Activated CD8-positive, alpha-beta memory T cell treated with anti-CD3 and anti-CD28 coated beads for 1 hour (primary cell): Measurements from ENCODE around the gene FHIP2A.
"Not testable (repeated sequence)": the region's sequence is repeated elsewhere in the genome, so short reads cannot be mapped to it uniquely, and the experiment has no call there.

Experiments
- DNase-seq, 2 donors: peaks; one replicate each; pipeline ENCODE4 v3.0.0-alpha.2; 2020; ENCODE audit warnings: low read depth in 1 of 2; ENCODE audit errors: extremely low read depth in 1 of 2

Gene FHIP2A

DNA sequence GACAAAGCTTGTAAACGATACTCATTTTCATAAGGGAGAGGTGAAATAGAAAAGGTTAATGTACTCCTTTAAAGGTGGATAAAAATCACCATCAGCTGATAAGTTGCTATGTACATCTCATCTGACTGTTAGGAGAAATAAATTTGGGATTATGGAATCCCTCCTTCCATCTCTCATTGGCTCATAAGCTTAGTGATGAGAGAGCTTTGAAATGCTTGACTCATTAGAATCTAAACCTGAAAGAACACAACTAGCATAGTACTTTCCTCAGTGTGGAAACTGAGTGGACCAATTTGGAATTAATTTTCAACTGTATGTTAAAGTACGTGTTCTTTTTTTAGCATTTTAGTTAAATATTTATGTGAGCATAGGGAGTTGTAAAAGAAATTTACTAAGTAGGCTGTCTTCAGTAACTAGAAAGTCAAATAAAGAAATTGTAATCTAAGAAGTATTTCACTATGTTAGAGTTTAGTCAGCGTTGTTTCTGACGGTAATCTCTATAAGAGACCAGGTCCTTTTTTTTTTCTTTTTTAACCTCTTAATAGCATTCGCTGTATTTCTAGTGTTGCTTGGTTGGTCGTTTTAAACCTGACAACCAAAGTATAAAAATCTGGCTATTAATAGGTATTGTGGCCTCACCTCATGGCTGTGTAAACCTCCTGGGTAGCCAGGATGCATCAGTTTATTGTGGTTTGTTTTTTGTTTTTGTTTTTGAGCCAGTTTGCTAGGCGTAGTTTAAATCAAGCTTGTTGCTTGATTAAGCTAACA lies 34.4 kb downstream of the FHIP2A start:
- no peak for DNase-seq

DNA sequence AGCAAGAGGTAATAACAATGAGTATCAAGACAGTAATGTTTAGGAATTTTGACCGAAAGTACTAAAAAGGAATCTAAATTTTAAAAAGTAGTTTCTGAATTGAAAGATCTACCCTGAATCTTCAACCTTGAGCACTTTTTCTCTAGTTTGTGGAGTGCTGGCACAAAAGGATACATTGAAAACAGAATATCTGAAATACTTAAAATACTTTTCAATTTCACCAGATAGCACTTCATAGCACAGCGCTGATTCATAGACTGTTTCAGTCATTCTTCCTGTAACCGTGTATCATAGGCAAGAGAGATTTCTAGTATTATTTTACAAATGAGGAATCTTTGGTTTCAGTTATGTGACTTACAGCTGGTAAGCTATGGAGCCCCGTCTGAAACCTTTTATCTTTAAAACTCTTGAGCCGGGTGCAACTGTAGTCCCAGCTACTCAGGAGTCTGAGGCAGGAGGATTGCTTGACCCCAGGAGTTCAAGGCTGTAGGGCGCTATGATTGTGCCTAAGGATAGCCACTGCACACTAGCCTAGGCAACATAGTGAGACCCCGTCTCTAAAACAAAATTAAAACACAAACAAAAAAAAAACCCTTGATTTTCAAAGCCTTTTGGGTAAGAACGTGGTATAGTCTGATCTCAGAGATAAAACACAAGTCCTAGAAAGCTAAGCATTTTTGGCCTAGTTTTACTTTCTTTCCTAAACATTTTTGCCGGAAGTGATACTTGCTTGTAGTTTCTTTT lies 35.1 kb downstream of the FHIP2A start:
- no peak for DNase-seq

DNA sequence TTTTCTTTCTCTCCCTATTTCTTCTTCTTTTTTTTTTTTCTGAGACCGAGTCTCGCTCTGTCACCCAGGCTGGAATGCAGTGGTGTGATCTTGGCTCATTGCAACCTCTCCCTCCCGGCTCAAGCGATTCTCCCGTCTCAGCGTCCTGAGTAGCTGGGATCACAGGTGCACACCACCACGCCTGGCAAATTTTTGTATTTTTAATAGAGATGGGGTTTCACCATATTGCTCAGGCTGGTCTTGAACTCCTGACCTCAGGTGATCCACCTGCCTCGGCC lies 35.6 kb downstream of the FHIP2A start:
- DNase-seq = not testable (repeated sequence)

DNA sequence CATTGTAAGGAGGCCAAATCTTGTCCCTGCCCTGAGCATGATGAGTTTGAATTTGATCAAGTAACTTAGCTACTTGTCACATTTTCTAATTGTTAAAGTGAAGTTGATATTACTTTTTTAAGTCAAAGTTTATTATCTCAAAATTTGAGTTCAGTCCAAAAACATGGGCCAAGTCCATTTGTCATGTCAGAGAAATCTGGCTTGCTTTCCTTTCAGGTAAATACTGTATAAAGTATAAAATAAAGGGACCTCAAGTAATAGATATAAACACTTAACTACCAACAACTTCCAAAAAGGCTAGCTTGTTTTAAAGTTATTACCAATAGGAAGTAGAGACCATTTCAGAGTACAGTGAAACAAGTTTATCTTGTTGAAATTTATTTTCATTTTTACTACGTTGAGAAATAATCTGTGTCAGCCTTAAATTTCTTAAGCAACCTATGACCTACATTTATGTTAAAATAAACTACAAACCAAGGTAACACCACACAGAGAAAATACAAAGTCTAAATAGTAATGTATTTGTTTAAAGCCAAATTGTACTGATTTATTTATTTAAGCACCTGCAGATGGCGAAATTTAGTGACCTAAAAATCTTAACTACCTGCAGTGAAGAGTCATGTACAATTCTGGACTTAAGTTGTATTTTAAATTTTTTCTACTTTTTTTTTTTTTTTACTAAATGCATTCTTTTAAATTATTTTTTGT lies 36.5 kb downstream of the FHIP2A start:
- DNase-seq = no peak

DNA sequence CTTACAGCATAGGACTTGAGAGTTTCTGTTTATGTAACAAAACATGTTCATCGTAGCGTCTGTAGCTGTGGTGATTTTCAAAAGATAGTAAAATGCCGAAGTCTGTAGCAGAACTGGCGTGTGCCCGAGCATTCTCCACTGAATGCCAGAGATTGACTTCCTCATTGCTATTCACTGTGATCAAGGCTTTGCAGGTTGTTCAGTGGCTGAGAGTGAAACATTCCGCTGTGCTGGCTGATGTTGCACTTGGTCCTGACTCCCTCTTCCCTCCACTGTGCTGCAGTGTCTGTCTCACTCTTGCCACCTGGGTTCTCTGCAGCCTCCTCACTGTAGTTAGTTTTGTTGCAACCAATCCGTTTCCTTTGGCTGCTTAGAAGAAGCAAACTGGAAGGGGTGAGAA lies 37.6 kb downstream of the FHIP2A start:
- no peak for DNase-seq

DNA sequence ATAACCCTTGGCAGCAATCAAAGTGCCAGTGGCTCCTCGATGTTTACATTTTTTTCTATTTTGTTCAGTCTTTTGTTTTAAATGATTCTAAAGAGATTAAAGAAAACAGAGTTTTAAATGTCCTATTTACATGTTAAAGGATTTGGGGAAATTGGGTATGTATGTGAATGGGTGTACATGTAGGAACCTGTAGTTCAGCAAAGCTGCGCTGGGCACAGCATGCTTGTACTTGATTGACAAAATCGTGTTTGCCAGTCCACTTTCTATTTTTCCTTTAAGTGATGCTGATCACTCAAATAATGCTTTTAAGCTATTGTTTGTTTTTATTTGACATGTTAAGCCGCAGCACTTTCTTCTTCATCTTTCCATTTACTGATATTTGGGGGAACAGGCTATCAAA lies 40.9 kb downstream of the FHIP2A start:
- DNase-seq = no peak

DNA sequence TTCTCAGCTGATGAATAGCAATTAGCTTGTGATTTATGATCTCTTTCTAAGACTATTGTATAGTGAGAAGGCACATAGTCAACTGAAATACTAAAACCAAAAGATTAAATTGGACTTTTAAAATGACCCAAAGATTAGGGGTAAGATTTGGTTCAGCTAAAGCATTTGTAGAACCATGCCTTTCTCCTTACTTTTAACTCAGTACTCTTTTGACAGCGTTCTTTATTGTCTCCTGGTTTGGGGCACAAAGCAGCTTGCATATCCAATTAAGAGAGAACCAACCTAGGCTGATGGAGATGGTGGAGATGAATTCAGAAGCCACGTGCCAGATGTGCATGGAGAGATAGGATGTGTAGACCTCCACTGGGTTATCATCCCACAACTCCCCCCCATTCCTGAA lies 45.8 kb downstream of the FHIP2A start:
- no peak for DNase-seq

DNA sequence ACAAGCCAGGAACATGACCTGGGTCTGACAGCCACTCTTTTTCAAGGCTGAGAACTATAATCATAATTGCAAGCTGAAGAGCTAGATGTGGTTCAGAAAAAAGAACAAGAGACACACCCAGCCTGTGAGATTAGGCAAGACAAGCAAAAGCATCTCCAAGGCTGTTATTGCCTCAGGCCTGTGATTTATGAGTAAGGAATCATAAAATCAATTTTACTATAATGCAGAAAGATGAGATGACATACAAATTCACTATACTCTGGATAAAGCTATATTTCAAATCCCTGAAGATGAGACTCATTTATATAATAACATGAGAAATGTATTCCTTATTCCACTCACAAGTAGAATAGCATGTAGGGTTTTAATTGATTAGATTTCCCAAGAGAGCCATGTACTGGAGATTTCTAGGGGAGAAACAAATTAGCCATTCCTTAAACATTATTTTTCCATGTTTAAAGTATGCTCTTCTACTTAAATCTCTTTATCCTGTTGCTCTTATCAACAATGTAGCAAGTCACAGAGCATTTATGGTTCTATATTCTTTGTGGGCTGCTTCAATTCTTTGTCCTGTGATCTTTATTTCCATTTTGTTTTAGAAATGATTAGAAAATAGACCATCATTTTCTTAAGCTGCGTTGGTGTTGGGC lies 47.4 kb downstream of the FHIP2A start:
- DNase-seq = no peak

DNA sequence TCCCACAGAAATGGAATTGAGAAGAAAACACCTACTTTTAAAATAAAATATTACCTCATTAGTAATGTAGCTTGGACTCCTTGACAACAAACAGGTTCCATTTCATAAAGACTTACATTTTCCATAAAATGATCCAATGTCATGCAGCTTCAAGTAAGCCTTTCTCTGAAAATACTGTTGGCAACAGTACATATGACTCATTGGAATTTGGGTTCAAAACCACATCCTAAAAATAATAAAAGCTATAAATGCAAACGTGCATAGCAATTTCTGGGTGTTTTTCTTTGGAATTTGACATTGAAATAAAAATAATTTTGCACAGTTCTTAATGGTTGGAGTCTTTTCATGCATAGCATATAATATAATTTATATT lies 47.9 kb downstream of the FHIP2A start:
- DNase-seq = no peak

DNA sequence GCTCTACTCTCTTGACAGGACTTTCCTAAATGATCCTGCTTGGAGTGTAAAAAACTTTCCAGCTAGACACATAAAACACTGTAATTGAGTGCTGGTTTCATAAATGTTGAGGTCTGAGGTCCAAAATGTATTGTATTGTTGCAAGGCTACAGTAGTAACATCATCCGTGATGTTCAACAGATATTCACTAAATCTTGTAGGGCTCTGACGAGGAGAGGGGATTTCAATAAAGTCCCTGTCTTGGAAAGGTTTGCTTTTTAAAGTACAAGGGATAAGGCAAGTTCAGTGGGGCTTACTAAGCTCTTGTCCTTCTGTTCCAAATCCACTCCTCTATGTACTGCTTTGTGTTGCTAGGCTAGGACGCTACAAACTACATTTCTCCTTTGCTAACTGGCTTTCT lies 48.9 kb downstream of the FHIP2A start:
- DNase-seq = no peak

DNA sequence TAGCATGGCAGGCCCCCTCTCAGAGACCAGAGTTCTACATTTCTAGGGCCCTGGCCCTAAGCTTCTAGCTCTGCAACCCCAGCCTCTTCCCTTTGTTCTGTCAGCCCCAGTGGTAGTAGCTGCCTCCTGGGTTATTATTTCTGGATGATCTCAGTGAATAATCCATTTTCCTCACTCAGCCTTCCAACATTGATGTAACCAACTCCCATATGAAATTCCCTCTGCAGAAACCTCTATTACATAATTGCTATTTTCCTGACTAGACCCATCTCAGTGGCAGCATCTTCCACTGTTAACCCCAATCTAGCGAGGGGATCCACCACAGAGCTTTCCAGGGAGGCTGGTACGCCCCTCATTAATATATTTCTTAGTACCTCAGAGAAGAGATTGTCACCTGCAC lies 49.8 kb downstream of the FHIP2A start:
- DNase-seq = no peak
